Vagina (tissue), 2 donors: ENCODE results near the gene PLCL1. TPM values are rescaled to one million over a fixed set of nuclear protein-coding genes. Genes with fewer than 3 reads are reported as not detected.

Experiments used
- DNase-seq, 2 donors: peaks; one replicate each; pipeline ENCODE4 v3.0.0-alpha.2; 2017; ENCODE audit errors: extremely low spot score in 2 of 2
- H3K27ac ChIP-seq: fragments of 200-600 bp; sonication (generic); one replicate; pipeline ENCODE4 v1.5.1; 2019
- H3K27me3 ChIP-seq: fragments of 200-600 bp; sonication (generic); one replicate; pipeline ENCODE4 v1.5.1; 2019
- H3K36me3 ChIP-seq, 2 donors: fragments of 200-600 bp; sonication (generic); one replicate each; pipeline ENCODE4 v1.5.1; 2017 to 2019
- H3K4me1 ChIP-seq: fragments of 200-600 bp; sonication (generic); one replicate; pipeline ENCODE4 v1.5.1; 2019
- H3K4me3 ChIP-seq, 2 donors: fragments of 200-600 bp; sonication (generic); 1 replicate in 1 of 2; 2 replicates in 1 of 2; pipeline ENCODE4 v1.5.1; 2016 to 2019
- H3K9me3 ChIP-seq: fragments of 200-600 bp; sonication (generic); one replicate; pipeline ENCODE4 v1.5.1; 2019
- POLR2A ChIP-seq, 2 donors: fragments of 450-650 bp; IDR thresholded peaks; one replicate each; pipeline ENCODE4 v1.6.1; 2017; ENCODE audit warnings: antibody characterized with exemption in 2 of 2, mild to moderate bottlenecking in 2 of 2, moderate library complexity in 2 of 2
- POLR2AphosphoS5 ChIP-seq, 2 donors: sonication (generic); formaldehyde crosslinking; IDR thresholded peaks; one replicate each; pipeline ENCODE4 v1.9.0; 2017; ENCODE audit warnings: antibody characterized with exemption in 2 of 2, mild to moderate bottlenecking in 2 of 2, low read depth in 1 of 2; ENCODE audit not compliant: insufficient read depth in 1 of 2
- intact Hi-C: fragments of 100-400 bp; cut with DNase I; formaldehyde crosslinking; loops from one replicate; pipeline ENCODE4 v1.15.1; 2023
- total RNA-seq: library from RNA; depleted of rRNA; stranded (reverse); fragments of >200 nt; gene quantifications from one replicate; pipeline ENCODE4 v1.2.3, GENCODE V29; 2016
- TF ChIP-seq, protein P1 (sequence below), 3 experiments: fragments of 450-650 bp in 2 of 3; fragments of 200-600 bp in 1 of 3; sonication (generic) in 1 of 3; IDR thresholded peaks; one replicate each; pipeline ENCODE4 v1.5.1; 2017 to 2019; ENCODE audit warnings: antibody characterized with exemption in 3 of 3, mild to moderate bottlenecking in 2 of 3, moderate library complexity in 2 of 3

PLCL1 gene
- total RNA-seq, 1 donor from 2014 or later = 6.6 TPM

DNA sequence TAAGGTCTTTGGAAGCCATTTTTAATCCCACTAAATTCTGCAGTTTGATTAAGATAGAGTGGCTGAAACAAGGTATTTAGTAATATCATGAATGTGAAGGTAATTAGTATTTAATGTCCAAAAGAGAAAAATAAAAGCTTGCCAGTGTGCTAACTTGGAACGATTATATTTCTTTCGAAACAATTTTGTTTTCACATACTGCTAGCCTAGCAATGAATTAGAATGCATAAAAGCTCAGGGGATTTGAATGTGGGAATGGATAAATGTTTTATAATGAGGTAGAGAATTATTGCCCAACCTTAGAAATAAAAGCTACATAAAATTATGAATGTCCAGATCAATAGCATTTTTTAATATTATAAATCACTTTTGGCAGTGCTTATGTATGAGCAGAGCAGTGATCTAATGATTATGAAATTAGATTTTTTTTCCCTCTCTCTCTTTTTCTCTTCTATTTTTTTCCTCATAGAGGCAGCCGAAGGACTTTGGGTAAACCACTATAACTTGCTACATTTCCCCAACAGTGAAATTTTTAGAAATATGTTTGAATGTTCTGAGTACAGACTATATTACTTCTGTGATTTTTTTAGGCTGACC lies 75.5 kb downstream of the PLCL1 start:
- intact Hi-C loops = no loop called here
- H3K36me3 ChIP-seq = no peaks in the 10 kb centered on the region
- peaks cover 10% of the 10 kb centered on the region for H3K4me1 ChIP-seq
- DNase-seq = no peak
- no peak overlapping the region for H3K27ac ChIP-seq
- no peak overlapping the region for H3K4me3 ChIP-seq
- no peak for TF ChIP-seq POLR2A (IDR thresholded peaks at IDR 0.05)
- H3K9me3 ChIP-seq = no peaks in the 10 kb centered on the region
- H3K27me3 ChIP-seq = no peaks in the 10 kb centered on the region

GRCh38 chr2:197883354-197884032 lies 79.1 kb downstream of the PLCL1 start:
- H3K4me1 ChIP-seq = peaks cover 10% of the 10 kb centered on the region
- no peaks in the 10 kb centered on the region for H3K27me3 ChIP-seq
- intact Hi-C loops = no loop called here
- no peak for DNase-seq
- H3K36me3 ChIP-seq = no peaks in the 10 kb centered on the region
- no peaks in the 10 kb centered on the region for H3K9me3 ChIP-seq
- no peak for TF ChIP-seq POLR2AphosphoS5 (IDR thresholded peaks at IDR 0.05; ENCODE audit: insufficient read depth in 1 of 2, low read depth in 1 of 2)
- TF ChIP-seq POLR2A (IDR thresholded peaks at IDR 0.05) = no peak
- TF ChIP-seq, protein P1, sequence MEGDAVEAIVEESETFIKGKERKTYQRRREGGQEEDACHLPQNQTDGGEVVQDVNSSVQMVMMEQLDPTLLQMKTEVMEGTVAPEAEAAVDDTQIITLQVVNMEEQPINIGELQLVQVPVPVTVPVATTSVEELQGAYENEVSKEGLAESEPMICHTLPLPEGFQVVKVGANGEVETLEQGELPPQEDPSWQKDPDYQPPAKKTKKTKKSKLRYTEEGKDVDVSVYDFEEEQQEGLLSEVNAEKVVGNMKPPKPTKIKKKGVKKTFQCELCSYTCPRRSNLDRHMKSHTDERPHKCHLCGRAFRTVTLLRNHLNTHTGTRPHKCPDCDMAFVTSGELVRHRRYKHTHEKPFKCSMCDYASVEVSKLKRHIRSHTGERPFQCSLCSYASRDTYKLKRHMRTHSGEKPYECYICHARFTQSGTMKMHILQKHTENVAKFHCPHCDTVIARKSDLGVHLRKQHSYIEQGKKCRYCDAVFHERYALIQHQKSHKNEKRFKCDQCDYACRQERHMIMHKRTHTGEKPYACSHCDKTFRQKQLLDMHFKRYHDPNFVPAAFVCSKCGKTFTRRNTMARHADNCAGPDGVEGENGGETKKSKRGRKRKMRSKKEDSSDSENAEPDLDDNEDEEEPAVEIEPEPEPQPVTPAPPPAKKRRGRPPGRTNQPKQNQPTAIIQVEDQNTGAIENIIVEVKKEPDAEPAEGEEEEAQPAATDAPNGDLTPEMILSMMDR (IDR thresholded peaks at IDR 0.05) = no peak
- H3K4me3 ChIP-seq = no peak overlapping the region
- no peak overlapping the region for H3K27ac ChIP-seq

- H3K4me1 ChIP-seq = peaks cover 3% of the 10 kb centered on the region
These were observed 79.9 kb downstream of the PLCL1 start for GRCh38 chr2:197884252-197884651.

DNA sequence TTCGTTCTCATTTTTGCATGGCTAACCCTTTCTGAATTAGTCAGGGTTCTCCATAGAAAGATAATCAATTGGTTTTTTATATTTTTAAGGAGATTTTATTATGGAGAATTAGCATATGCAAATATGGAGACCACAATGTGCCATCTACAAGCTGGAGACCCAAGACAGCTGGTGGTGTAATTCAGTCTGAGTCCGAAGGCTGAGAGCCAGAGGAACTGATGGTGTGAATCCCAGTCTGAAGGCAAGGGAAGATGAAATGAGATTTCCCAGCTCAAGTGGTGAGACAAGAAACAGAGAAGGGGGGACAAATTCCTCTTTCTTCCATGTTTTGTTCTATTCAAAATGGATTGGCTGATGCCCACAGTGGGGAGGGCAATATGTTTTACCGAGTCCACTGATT lies 80.7 kb downstream of the PLCL1 start:
- DNase-seq = no peak
- Histone ChIP-seq H3K4me1 (no peaks in the 10 kb centered on the region), H3K4me3 (no peak overlapping the region), H3K9me3 (no peaks in the 10 kb centered on the region), H3K36me3 (no peaks in the 10 kb centered on the region), H3K27ac (no peak overlapping the region), H3K27me3 (no peaks in the 10 kb centered on the region)
- intact Hi-C loops = no loop called here
- TF ChIP-seq POLR2A (IDR thresholded peaks at IDR 0.05) = no peak
- TF ChIP-seq POLR2AphosphoS5 (IDR thresholded peaks at IDR 0.05; ENCODE audit: insufficient read depth in 1 of 2, low read depth in 1 of 2) = no peak
- TF ChIP-seq, protein P1 (IDR thresholded peaks at IDR 0.05) = no peak

More at GRCh38 chr2:197884252-197884651, 79.9 kb downstream of the PLCL1 start:
- Histone ChIP-seq H3K9me3 (no peaks in the 10 kb centered on the region), H3K4me3 (no peak overlapping the region), H3K36me3 (no peaks in the 10 kb centered on the region), H3K27ac (no peak overlapping the region), H3K27me3 (no peaks in the 10 kb centered on the region)
- no peak for DNase-seq
- TF ChIP-seq POLR2AphosphoS5 (IDR thresholded peaks at IDR 0.05; ENCODE audit: insufficient read depth in 1 of 2, low read depth in 1 of 2) (no peak), POLR2A (IDR thresholded peaks at IDR 0.05) (no peak)
- TF ChIP-seq, protein P1 (IDR thresholded peaks at IDR 0.05) = no peak
- intact Hi-C loops = no loop called here

- no peaks in the 10 kb centered on the region for H3K9me3 ChIP-seq
- TF ChIP-seq, protein P1 (IDR thresholded peaks at IDR 0.05) = no peak
- TF ChIP-seq POLR2AphosphoS5 (IDR thresholded peaks at IDR 0.05; ENCODE audit: insufficient read depth in 1 of 2, low read depth in 1 of 2) (no peak), POLR2A (IDR thresholded peaks at IDR 0.05) (no peak)
- no peaks in the 10 kb centered on the region for H3K36me3 ChIP-seq
- no peak overlapping the region for H3K4me3 ChIP-seq
- H3K27me3 ChIP-seq = no peaks in the 10 kb centered on the region
- no peak for DNase-seq
- intact Hi-C loops = no loop called here
- no peak overlapping the region for H3K27ac ChIP-seq
- no peaks in the 10 kb centered on the region for H3K4me1 ChIP-seq
These were observed 81.2 kb downstream of the PLCL1 start for GRCh38 chr2:197885587-197885986.
